SKM-1 treated with dmso at 0.1 percent for 144 hours (cell line): ENCODE results near the gene EIF1.
A peak's percentile ranks its signal among the peaks of the same experiment; 100 is the strongest.
"Not testable (repeated sequence)": the region's sequence is repeated elsewhere in the genome, so short reads cannot be mapped to it uniquely, and the experiment has no call there.

ENCODE experiments used
- DNase-seq: peaks from one replicate; lab custom pipeline; 2025; ENCODE audit not compliant: unreplicated experiment; lab: John Stamatoyannopoulos, UW

EIF1 gene

DNA sequence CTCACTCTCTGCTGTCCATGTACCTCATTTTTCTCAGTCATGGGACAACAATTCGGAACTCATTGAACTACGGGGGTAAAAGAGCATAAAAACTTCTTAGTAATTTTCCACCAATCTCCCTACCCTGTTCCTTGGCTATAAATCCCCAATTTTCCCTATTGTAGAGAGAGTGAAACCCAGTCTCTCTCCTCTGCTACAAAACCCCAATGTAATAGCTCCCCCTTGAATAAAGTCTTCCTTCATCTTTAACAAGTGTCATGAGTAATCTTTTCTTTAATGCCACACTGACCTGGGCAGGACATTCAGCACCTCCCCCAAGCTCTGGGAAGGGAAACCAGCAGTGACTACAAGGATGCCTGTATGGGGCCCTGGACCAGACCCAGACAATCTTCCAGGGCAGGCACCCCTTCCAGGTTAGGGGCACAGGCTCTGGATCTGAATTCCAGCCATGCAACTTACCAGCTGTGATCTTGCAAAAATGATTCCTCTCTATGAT is 10.2 kb upstream of the EIF1 start:
- no peak for DNase-seq

DNA sequence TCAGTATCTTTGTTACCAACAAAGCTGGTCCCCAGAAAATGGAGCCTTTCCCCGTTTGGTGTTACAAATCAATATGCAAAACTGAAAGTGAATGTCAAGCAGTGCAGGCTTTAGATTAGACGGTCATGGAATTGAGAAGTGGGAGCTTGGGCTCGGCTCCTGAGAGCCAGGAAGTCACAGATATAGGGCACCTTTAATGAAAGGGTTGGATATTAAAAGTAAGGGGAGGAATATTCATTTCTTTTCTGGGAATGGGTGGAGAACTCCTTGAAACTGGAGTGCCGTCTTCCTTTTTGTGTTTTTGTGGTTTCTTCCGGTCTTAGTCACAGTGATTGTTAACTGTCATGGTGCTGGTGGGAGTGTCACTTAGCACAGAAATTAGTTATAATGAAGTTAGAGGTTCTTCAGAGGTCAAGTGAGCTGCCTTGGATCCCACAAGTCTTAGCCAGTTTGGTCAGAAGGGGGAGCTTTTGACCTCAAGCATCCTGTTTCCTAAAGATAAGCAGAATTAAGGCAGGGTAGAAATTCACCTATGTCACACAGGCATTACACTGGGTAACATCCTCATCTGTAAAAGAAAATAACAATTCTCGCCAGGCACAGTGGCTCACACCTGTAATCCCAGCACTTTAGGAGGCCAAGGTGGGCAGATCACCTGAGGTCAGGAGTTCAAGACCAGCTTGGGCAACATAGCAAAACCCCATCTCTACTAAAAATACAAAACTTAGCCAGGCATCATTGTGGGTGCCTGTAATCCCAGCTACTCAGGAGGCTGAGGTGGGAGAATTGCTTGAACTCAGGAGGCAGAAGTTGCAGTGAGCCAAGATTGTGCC is 9.6 kb upstream of the EIF1 start:
- DNase-seq = peak; percentile 86

DNA sequence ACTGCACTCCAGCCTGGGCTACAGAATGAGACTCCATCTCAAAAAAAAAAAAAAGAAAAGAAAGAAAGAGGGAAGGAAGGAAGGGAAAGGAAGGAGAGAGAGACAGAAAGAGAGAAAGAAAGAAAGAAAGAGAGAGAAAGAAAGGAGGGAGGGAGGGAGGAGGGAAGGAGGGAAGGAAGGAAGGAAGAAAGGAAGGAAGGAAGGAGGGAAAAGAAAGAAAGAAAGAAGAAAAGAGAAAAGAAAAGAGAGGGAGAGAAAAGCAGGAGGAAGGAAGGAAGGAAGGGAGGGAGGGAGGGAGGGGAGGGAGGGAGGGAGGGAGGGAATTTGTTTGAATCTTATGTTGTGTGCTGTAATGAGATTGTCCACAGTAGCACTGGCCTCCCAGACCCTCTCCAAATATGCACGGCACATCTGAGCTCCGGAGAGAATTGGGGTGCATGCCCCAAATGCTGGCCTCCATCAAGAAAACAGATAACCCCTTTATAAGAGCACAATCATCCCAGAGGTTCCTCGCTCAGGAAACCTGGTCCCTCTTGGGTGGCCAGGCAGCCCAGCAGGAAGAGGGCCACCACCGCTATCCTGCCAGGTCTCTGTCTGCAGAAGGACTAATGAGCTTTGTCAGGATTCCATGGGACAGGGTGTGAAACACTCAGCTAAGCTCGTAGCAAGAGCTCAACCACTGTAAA is 8.8 kb upstream of the EIF1 start:
- no peak for DNase-seq

DNA sequence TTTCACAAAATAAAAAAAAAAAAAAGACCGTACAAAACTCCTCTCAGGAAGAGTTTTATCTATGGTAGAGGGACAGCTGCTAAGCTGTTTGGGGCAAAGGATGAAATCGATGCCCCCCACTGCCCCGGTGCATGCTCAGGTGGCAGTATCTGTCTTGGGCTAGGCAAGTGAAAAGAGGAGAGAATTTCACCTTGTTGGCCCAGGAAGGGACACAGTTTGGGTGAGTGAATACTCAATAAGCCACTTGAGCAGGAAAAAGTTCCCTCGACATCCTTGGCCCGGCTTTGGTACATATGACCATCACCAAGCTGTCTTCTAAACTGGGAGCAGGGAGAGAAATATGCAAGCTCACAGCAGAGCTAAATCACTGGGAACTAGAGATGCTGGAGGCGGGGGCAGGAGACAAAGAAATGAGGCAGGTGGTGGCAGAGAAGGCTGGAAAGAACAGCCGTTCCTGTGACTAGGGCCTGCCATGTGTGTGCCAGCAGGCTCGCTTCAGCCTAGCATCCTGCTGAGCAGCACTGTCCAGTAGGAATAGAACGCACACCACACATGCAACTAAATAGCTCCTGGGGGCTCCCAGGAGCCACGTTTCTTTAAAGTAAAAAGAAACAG is 8.2 kb upstream of the EIF1 start:
- DNase-seq = no peak

DNA sequence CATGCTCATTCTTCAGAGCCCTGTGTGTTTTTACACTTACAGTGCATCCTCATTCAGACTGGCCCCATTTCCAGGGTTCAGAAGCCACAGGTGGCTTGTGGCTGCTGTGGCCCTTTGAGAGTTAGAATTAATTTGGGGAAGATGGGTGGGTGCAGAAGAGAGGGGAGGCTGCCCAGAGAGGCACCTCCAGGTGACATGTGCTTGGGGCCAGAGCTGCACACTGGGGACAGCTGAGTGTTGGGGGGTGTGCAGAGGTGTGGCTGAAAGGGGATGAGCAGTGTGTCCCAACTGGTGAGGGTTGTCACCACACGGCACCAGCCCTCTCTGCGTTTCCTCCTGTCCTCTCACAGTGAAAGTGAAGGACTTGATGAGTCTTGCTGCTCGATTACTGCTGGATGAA is 6.9 kb upstream of the EIF1 start:
- DNase-seq = no peak

DNA sequence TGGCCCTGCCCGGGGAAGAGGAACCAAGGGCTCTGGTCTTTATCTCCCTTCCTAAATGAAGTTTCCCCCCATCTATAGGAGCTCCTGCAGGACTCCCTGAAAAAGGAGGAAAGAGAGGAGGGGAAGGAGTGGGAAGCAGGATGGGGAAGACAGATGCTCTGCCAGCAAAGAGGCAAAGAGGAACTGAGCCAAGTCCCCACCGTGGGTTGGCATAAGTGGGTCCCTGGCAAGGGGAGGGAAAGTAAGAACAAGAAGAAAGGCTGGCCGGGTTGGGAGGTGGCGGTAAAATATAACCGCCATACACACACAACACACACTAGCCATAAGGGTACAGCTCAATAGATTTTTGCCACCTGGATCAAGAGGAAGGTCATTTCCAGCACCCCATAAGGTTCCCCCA is 6.1 kb upstream of the EIF1 start:
- DNase-seq = no peak

DNA sequence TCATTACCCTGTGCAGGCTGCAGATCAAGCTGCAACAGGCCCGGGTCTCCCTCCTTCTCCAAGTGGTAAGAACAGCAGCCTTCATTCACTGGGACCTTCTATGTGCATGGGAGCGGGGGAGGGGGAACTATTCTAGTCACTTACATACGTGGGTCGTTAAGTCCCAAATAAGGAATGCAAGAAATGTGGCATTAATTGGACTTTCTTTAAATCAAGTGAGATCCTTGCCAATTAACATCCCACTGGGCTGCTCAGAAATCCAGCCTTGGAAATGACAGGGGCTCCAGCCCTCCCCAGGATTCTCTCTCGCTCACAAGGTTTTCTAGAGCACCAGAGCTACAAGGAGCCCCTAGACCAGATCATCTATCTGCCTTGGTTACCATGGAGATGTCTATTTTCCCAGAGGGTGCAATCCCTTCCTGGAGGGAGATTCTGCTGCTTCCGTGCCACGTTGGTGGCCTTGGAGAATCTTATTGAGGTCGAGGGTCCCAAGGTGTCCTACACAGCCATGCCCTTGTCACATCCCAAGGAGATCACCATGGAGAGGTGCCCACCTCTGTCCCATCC is 5.2 kb upstream of the EIF1 start:
- no peak for DNase-seq

DNA sequence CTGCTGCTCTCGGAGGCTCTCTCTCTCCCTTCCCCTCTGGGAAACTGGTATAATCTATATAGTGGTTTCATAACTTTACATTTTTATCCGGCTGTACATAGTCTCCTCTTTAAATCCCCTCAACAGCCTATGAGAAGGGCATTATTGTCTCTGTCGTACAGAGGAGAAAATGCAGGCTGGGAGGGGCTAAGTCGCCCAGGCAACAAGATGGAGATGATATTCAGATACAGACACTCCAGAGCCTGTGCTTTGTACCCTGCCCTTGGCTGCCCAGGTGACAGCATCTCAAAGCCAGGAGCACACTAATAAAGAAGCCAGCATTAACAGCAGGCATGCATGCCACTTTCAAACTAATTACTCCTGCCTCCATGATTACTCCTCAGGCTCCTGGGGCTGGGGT is 4.7 kb upstream of the EIF1 start:
- no peak for DNase-seq

DNA sequence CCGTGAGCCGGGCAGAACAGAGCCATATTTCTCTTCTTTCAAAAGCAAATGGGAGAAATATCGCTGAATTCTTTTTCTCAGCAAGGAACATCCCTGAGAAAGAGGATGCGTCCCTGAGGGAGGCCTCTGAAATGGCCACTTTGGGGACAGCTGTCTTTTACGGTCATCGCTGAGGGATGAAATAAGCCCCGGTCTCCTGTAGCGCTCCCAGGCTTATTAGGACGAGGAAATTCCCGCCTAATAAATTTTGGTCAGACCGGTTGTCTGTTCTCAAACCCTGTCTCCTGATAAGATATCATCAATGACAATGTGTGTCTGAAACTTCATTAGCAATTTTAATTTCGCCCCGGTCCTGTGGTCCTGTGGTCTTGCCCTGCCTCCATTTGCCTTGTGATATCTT is 2.9 kb upstream of the EIF1 start:
- DNase-seq = not testable (repeated sequence)

DNA sequence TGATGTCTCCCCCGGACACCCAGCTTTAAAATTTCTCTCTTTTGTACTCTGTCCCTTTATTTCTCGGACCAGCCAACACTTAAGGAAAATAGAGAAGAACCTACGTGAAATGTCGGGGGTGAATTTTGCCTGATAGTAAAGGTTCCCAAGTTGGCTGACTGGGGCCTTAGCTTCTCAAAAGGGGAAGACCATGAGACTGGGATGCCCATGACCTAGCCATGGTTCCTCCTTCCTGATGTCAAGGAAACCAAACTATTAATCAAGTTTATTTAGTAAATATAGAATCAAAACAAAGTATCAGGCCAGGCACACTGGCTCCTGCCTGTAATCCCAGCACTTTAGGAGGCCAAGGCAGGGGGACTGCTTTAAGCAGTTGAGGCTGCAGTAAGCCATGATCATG is 2.4 kb upstream of the EIF1 start:
- no peak for DNase-seq

DNA sequence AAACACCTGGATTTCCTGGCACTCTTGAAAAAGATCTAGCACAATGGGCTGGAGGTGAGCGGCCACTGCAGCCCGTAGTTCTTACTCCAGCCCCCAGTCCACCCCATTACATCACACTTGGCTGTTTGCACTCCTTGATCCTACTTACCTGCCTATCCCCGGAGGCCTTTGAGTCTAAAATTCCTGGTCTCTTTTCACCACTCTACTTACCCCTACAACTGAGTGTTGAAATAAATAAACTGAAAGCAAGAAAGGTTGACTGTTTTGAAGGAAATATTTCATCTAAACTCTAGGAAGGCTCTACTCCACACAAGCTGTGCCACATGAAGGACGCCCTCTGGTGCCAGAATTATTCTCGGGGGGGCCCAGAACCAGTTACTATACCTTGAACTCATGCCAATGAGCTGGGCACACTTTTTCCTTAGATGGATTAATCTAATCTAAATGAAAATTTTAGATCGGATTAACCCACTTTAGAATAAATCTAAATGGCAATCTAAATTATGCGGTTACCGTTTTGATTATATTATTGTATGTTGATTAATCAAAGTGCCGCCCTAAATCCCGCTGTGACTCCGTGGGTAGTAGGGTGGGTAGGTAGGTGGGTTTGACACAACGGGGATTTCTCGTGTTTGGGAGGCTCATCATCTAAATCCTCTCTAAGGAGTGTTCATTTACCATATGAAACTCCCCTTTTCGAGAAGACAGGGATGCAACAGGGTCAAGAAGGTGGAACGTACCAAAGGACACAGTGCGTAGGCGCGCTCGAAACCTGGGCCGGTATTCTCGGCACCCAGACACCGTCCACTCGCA is 651 bp upstream of the EIF1 start:
- no peak for DNase-seq

DNA sequence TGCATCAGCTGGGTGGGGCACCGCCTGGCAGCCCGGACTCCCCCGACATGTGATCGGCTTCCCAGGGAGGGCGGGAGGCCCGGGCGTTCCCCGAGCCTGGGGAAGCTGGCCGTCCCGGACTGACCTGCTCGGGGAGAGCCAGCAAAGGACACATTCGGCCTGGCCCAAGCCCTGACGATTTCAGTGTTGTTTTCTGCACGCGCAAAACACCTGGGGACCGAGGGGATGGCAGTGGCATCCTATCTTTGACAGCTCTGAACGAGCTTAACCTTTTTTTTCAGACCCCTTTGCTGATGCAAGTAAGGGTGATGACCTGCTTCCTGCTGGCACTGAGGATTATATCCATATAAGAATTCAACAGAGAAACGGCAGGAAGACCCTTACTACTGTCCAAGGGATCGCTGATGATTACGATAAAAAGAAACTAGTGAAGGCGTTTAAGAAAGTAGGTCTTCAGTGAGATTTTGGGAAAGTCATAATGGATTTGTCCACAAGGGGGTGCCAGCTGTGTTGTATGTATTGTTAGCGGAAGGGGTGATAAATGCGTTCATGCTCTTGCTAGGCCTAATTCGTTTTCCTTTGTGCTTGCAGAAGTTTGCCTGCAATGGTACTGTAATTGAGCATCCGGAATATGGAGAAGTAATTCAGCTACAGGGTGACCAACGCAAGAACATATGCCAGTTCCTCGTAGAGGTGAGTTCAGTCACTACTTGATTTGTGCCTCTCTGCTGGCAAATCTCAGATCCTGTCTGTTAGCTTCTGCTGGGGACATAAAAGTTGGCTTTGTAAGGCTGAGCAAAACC is 1.0 kb downstream of the EIF1 start:
- DNase-seq = peak; percentile 51

DNA sequence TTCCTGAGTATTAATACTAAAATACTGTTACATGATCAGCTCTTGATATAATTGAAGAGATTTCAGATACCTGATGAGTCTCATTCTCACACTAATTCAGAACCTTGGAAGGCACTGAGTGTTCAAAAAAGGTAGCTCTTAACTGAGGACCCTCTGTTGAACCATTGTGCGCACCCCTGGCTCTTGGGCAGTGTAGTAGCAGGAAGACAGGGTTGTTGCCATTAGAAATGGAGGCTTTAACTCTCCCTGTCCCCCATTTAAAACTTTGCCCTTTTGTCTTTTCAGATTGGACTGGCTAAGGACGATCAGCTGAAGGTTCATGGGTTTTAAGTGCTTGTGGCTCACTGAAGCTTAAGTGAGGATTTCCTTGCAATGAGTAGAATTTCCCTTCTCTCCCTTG is 1.8 kb downstream of the EIF1 start:
- no peak for DNase-seq

DNA sequence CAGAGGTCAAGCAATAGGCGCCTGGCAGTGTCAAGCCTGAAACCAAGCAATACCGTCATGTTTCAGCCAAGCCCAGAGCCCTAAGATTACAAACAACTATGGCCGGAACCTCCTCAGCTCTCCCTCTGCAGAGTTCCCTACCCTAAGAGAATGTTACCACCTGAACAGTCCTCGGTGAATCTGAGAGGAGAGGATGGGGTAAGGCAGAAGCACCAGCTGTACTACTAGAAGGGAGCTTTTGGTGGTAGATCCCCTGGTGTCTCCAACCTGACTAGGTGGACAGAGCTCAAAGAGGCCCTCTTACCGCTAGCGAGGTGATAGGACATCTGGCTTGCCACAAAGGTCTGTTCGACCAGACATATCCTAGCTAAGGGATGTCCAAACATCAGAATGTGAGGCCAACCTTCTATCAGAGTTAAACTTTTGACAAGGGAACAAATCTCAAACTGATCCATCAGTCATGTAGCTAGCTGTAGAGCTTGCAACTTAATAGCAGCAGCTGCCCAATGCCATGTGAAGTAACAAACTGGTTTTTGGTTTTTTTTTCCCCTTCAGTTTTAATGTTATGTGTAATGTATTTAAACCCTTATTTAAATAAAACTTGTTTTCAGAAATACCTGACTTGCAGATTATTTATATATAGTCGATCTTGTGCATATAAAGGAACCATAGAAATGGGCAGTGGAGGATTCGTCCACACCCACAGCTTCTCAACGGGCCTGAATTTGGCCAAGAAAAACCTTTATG is 2.5 kb downstream of the EIF1 start:
- DNase-seq = no peak

DNA sequence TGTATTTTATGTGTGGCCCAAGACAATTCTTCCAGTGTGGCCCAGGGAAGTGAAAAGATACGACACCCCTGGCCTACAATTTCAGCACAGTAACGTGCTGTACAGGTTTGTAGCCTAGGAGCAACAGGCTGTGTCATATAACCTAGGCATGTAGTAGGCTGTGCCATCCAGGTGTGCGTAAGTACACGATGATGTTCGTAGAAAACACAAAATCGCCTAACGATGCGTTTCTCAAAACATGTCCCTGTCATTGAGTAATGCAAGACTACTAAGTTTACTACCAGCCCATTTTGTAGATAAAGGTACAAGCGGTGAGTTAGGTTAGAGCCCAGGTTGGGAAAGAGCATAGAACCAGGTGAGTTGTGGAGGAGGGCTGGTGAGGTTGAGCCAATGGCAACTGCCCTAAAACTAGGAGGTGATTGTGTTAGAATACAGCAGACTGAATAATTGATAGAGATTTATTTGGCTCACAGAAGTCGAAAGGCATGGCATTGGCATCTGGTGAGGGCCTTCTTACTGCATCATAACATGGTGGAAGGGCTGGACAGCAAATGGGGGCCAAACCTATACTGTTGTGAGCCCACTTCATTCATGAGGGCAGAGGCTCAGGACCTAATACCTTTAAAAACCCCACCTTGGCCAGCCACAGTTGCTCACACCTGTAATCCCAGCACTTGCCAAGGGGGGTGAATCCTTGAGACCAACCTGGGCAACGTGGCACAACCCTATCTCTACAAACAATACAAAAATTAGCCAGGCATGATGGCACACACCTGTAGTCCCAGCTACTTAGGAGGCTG is 4.2 kb downstream of the EIF1 start:
- no peak for DNase-seq

DNA sequence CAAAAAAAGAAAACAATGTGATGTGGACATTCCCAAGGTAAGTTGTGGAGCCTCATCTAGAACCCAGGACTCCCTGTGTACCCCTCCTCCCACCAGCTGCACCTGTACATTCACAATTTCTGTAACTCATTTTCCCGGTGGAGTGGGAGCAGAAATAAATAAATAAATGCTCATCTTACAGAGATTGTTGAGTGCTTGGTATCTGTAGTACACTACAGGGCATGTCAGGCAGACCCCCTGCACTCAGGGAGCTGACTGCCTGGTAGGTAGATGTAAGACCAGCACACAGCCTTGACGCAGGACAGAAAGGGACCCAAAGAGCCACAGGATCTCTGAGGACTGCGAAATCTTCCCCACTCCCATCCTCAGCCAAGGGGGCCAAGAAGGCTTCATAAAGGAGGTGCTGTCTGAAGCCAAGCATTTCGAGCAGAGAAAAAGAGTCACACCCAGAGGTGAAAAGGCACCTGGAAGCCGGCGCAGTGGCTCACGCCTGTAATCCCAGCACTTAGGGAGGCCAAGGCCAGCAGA is 6.5 kb downstream of the EIF1 start:
- no peak for DNase-seq

DNA sequence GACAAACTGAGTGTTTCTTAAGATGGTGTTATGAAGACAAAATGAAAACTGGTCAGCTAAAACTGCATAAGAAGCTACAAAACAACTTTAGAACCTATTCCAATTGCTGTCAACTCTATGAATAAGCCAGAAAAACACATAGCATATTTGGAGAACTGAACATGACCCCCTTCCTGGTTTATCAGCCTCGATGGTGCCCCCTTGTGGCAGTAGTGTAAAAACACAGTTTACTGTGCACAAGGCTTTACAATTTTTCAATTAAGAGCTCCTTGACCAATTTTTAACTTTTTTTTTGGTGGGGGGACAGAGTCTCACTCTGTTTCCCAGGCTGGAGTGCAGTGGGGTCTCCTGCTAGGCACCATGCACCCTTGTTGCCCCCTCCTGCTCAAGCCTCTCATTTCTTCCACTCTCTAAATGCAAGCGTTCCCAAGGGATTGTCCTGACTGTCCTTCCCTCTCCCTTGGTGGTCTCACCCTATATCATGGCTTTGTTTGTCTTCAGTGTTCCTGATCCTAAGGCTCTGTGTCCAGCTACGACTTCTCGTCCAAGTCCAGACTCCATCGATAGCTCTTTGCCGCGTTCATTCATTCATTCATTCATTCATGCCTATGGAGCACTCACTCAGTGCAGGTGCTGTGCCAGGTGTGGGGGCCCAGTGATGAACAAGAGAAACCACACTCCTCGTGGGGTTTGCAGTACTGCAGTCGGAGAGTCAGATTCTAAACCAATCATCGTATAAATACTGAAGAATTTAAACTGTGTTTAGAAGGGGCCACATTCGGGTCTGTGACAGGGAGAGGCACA is 7.5 kb downstream of the EIF1 start:
- DNase-seq = peak; percentile 72
